Jurkat, Clone E6-1 (cell line): ENCODE data around the gene AKR1C1.
"Not testable (repeated sequence)": the region's sequence is repeated elsewhere in the genome, so short reads cannot be mapped to it uniquely, and the experiment has no call there.

Experiments used
- DNase-seq: peaks from one replicate; pipeline ENCODE4 v3.0.0-alpha.2; 2011; ENCODE audit warnings: low read depth, low spot score
- H3K4me3 ChIP-seq: 2 replicates; pipeline ENCODE4 v1.5.1; 2011; ENCODE audit warnings: mild to moderate bottlenecking, low read length, control low read depth, moderate library complexity

The AKR1C1 gene

GRCh38 chr10:4945766-4946717 lies 17.2 kb upstream of the AKR1C1 start:
- H3K4me3 ChIP-seq: no peak overlapping the region
- DNase-seq: no peak

- no peak overlapping the region for H3K4me3 ChIP-seq
- no peak for DNase-seq
Measured at GRCh38 chr10:4947039-4947634, 16.1 kb upstream of the AKR1C1 start.

GRCh38 chr10:4947635-4948596 lies 15.3 kb upstream of the AKR1C1 start:
- no peak for DNase-seq
- no peak overlapping the region for H3K4me3 ChIP-seq

- H3K4me3 ChIP-seq: not testable (repeated sequence)
Measured at GRCh38 chr10:4951512-4952162, 11.6 kb upstream of the AKR1C1 start.

GRCh38 chr10:4953405-4953804 lies 9.8 kb upstream of the AKR1C1 start:
- no peak for DNase-seq
- H3K4me3 ChIP-seq: no peak overlapping the region

More at GRCh38 chr10:4951512-4952162, 11.6 kb upstream of the AKR1C1 start:
- DNase-seq: not testable (repeated sequence)

GRCh38 chr10:4956088-4956487 lies 7.1 kb upstream of the AKR1C1 start:
- DNase-seq, H3K4me3 ChIP-seq: not testable (repeated sequence)

- not testable (repeated sequence) for DNase-seq, H3K4me3 ChIP-seq
Measured at GRCh38 chr10:4956955-4957645, 6.1 kb upstream of the AKR1C1 start.

GRCh38 chr10:4961558-4961957 lies 1.7 kb upstream of the AKR1C1 start:
- not testable (repeated sequence) for DNase-seq, H3K4me3 ChIP-seq

GRCh38 chr10:4962308-4962707 lies 907 bp upstream of the AKR1C1 start:
- not testable (repeated sequence) for H3K4me3 ChIP-seq, DNase-seq

GRCh38 chr10:4963815-4964154 lies 570 bp downstream of the AKR1C1 start:
- not testable (repeated sequence) for DNase-seq, H3K4me3 ChIP-seq

- DNase-seq, H3K4me3 ChIP-seq: not testable (repeated sequence)
Measured at GRCh38 chr10:4965763-4966162, 2.5 kb downstream of the AKR1C1 start.

- DNase-seq, H3K4me3 ChIP-seq: not testable (repeated sequence)
Measured at GRCh38 chr10:4967189-4967588, 4.0 kb downstream of the AKR1C1 start.

GRCh38 chr10:4969289-4969688 lies 6.1 kb downstream of the AKR1C1 start:
- not testable (repeated sequence) for H3K4me3 ChIP-seq, DNase-seq

- not testable (repeated sequence) for H3K4me3 ChIP-seq, DNase-seq
Measured at GRCh38 chr10:4970362-4970761, 7.1 kb downstream of the AKR1C1 start.

GRCh38 chr10:4972369-4973142 lies 9.3 kb downstream of the AKR1C1 start:
- not testable (repeated sequence) for DNase-seq, H3K4me3 ChIP-seq

GRCh38 chr10:4973294-4973693 lies 10.1 kb downstream of the AKR1C1 start:
- not testable (repeated sequence) for H3K4me3 ChIP-seq, DNase-seq

GRCh38 chr10:4974400-4974799 lies 11.2 kb downstream of the AKR1C1 start:
- DNase-seq, H3K4me3 ChIP-seq: not testable (repeated sequence)
